ENCODE data around the gene EID2B. TPM values are rescaled to one million over a fixed set of nuclear protein-coding genes. Genes with fewer than 3 reads are reported as not detected.

The EID2B gene
- polyA plus RNA-seq, 2 of the 4 experiments (the other 2 are of a cell fraction) = 9.3 to 10.9 TPM

DNA sequence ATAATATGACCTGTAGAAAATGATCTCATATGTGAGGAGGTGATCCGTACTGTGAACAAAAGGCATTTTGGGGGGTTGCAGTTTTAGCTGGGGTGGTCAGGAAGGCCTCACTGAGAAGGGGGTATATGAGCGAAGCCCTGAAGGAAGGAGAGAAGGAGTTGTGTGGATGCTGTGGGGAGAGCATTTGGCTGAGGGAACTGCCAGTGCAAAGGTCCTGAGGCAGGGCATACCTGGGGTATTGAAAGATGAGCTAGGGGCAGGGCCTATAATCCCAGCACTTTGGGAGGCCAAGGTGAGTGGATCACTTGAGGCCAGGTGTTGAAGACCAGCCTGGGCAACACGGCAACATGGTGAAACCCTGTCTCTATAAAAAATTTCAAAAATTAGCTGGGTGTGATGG lies 15.2 kb downstream of the EID2B start (continued):
- TF ChIP-seq, protein P1, sequence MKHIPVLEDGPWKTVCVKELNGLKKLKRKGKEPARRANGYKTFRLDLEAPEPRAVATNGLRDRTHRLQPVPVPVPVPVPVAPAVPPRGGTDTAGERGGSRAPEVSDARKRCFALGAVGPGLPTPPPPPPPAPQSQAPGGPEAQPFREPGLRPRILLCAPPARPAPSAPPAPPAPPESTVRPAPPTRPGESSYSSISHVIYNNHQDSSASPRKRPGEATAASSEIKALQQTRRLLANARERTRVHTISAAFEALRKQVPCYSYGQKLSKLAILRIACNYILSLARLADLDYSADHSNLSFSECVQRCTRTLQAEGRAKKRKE (CRISPR knock-in tag; IDR thresholded peaks at IDR 0.05; ENCODE audit: low read depth) = no peak

DNA sequence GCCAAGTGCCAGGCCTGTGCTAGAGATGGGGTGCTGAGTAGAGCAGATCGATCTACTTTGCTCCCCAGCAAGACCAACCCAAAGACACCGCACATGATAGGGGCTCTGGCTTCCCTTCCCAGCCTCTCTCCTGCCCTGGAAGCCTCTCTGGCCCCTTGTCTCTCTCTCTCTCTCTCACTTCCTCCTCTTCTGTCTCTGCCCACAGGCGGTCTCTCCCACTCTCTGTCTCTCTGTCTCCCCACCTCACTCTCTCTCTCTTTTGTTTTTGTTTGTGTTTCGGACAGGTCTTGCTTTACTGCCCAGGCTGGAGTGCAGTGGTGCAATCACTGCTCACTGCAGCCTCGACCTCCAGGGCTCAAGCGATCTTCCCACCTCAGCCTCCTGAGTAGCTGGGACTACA lies 16.4 kb downstream of the EID2B start:
- no peaks in the 10 kb centered on the region for H3K9me3 ChIP-seq
- H3K4me3 ChIP-seq = no peak overlapping the region
- ATAC-seq (no peak), FAIRE-seq (no peak), DNase-seq (ENCODE audit: low read depth in 1 of 2, low spot score in 1 of 2) (no peak)
- TF ChIP-seq CHD4 (IDR thresholded peaks at IDR 0.05; ENCODE audit: borderline replicate concordance) (no peak), ESRRA (IDR thresholded peaks at IDR 0.05; ENCODE audit: borderline replicate concordance, low read length) (no peak), RFX5 (IDR thresholded peaks at IDR 0.05) (no peak), GATA3 (IDR thresholded peaks at IDR 0.05; ENCODE audit: borderline replicate concordance) (no peak), CEBPB (IDR thresholded peaks at IDR 0.05) (0 out of 4 replicates have a peak, but pooled peaks of 1 of the 2 experiments have one; percentile 1)
- H3K27ac ChIP-seq = no peak overlapping the region
- POLR2A ChIA-PET = interaction anchor here (2.7 kb wide), 1 partner anchor 81 kb away, joined by 11 read pairs; the partner anchor contains the start of gene RPS16
- CTCF ChIA-PET = interaction anchor here (0.7 to 17.0 kb wide), 6 partner anchors 10 to 104 kb away, joined by 3 to 257 read pairs (median 4); partner anchors contain the start of genes EID2B and PLEKHG2
- peaks cover 9% of the 10 kb centered on the region; the same call in 2 of the 3 replicates for H3K4me1 ChIP-seq
- H3K4me2 ChIP-seq = no peak overlapping the region
- 69% methylated on average over 6 of the region's 6 CpGs for WGBS (ENCODE audit: missing lambda C conversion rate)

DNA sequence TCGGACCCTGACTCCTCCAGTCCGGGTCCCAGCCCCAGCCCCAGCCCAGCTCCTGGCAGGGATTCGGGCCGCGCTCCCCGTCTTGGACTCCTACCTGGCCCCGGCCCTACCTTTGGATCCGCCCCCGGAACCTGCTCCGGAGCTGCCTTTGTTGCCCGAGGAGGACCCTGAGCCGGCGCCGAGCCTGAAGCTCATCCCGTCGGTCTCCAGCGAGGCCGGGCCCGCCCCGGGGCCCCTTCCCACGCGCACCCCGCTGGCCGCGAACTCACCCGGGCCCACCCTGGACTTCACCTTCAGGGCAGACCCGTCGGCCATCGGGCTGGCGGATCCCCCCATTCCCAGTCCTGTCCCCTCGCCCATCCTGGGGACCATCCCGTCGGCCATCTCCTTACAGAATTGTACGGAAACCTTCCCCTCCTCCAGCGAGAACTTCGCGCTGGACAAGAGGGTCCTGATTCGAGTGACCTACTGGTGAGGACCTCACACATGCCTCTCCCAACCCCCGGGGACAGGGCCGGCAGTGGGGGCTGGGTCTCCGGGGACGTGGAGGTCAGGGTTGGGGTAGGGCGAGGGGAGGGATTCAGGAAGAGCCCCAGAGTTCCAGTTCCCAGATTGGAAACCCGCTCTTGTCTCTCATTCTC lies 17.0 kb downstream of the EID2B start:
- CTCF ChIA-PET = interaction anchor here (1.1 to 17.0 kb wide), 8 partner anchors 10 to 156 kb away, joined by 3 to 257 read pairs (median 11); partner anchors contain the start of genes DLL3 and EID2B
- 47% methylated on average over 43 of the region's 44 CpGs for WGBS (ENCODE audit: missing lambda C conversion rate)
- Histone ChIP-seq H3K9me3 (no peaks in the 10 kb centered on the region), H3K4me3 (peak overlapping the region; percentile 42), H3K4me2 (peak overlapping the region; percentile 89), H3K27ac (peak overlapping the region in 1 of 2 experiments; percentile 66; a peak in 3 of 6 replicates), H3K4me1 (peaks cover 9% of the 10 kb centered on the region; the same call in 2 of the 3 replicates)
- POLR2A ChIA-PET = interaction anchor here (2.7 kb wide), 1 partner anchor 80 kb away, joined by 11 read pairs; the partner anchor contains the start of gene RPS16
- FAIRE-seq (no peak), DNase-seq (ENCODE audit: low read depth in 1 of 2, low spot score in 1 of 2) (no peak), ATAC-seq (peak; percentile 11 to 26; a peak in 4 of 6 replicates)
- TF ChIP-seq, protein P2, sequence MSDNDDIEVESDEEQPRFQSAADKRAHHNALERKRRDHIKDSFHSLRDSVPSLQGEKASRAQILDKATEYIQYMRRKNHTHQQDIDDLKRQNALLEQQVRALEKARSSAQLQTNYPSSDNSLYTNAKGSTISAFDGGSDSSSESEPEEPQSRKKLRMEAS (IDR thresholded peaks at IDR 0.05) = no peak
- TF ChIP-seq RFX5 (IDR thresholded peaks at IDR 0.05) = 0 out of 2 replicates have a peak, but pooled peaks have one; percentile 5

DNA sequence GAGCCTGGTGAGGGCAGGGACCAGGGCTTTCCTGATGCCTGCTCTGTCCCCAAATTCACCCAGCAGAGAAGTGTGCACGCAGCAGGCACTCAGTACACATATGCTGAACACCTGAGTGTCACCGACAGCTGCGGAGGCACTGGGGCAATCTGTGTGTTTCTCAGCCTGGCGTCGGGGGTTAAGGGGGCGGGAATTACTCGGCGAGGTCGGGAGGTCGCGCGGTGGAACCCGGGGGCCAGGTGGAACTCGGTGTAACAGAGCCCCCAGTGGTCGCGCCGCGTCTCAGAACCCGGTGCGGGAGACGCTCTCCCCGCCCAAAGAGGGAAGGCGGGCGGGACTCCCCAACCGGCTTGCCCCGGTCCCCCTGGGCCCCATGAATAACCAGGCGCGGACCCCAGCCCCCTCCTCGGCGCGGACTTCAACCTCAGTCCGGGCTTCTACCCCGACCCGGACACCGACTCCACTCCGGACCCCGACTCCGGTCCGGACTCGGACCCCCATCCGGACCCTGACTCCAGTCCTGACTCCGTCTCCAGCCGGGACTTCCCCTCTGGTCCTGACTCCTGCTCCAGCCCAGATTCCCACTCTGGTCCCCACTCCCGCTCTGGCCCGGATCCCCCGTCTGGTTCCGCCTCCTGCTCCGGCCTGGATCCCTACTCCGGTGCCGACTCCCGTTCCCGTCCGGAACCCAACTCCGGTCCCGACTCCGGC lies 17.7 kb downstream of the EID2B start, which contains the start of gene SELENOV:
Gene SELENOV (plus strand): TSS at position 300 of the 711 bp plus-strand sequence. CDS start 74 bp downstream, at position 374.
- TF ChIP-seq, protein P2 (IDR thresholded peaks at IDR 0.05) = 0 out of 2 replicates have a peak, but pooled peaks have one; percentile 8
- no peak for TF ChIP-seq JUN (IDR thresholded peaks at IDR 0.05)
- TF ChIP-seq, protein P3, sequence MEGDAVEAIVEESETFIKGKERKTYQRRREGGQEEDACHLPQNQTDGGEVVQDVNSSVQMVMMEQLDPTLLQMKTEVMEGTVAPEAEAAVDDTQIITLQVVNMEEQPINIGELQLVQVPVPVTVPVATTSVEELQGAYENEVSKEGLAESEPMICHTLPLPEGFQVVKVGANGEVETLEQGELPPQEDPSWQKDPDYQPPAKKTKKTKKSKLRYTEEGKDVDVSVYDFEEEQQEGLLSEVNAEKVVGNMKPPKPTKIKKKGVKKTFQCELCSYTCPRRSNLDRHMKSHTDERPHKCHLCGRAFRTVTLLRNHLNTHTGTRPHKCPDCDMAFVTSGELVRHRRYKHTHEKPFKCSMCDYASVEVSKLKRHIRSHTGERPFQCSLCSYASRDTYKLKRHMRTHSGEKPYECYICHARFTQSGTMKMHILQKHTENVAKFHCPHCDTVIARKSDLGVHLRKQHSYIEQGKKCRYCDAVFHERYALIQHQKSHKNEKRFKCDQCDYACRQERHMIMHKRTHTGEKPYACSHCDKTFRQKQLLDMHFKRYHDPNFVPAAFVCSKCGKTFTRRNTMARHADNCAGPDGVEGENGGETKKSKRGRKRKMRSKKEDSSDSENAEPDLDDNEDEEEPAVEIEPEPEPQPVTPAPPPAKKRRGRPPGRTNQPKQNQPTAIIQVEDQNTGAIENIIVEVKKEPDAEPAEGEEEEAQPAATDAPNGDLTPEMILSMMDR (IDR thresholded peaks at IDR 0.05) = 0 out of 3 replicates have a peak, but pooled peaks have one; percentile 6
- TF ChIP-seq RAD21 (conservative IDR thresholded peaks at IDR 0.05 in 1 of 2, IDR thresholded peaks at IDR 0.05 in 1 of 2) = 0 out of 5 replicates have a peak, but pooled peaks of 1 of the 2 experiments have one; percentile 10
- 0 out of 2 replicates have a peak, but pooled peaks have one; percentile 15 for TF ChIP-seq RFX5 (IDR thresholded peaks at IDR 0.05)
- TF ChIP-seq, protein P4, sequence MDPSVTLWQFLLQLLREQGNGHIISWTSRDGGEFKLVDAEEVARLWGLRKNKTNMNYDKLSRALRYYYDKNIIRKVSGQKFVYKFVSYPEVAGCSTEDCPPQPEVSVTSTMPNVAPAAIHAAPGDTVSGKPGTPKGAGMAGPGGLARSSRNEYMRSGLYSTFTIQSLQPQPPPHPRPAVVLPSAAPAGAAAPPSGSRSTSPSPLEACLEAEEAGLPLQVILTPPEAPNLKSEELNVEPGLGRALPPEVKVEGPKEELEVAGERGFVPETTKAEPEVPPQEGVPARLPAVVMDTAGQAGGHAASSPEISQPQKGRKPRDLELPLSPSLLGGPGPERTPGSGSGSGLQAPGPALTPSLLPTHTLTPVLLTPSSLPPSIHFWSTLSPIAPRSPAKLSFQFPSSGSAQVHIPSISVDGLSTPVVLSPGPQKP (IDR thresholded peaks at IDR 0.05; ENCODE audit: low read depth, low read length) = no peak
- peak; percentile 48 to 64 for ATAC-seq
- peak within 1 kb of the TSS; percentile 42 for H3K4me3 ChIP-seq
- H3K4me1 ChIP-seq = peaks cover 9% of the 10 kb centered on the region; the same call in 2 of the 3 replicates
- CTCF ChIA-PET = interaction anchor here (1.1 to 17.0 kb wide), 10 partner anchors 12 to 157 kb away, joined by 3 to 257 read pairs (median 8); partner anchors contain the start of genes DLL3 and EID2B
- peak within 1 kb of the TSS in 1 of 2 experiments; percentile 66; a peak in 3 of 6 replicates for H3K27ac ChIP-seq
- POLR2A ChIA-PET = interaction anchor here (0.8 to 2.7 kb wide), 2 partner anchors 68 to 79 kb away, joined by 4 to 11 read pairs; partner anchors contain the start of gene RPS16
- DNase-seq (ENCODE audit: low read depth in 1 of 2, low spot score in 1 of 2) = no peak
- FAIRE-seq = no peak
- no peaks in the 10 kb centered on the region for H3K9me3 ChIP-seq
- H3K4me2 ChIP-seq = peak within 1 kb of the TSS; percentile 89
- 20% methylated on average over 51 of the region's 56 CpGs for WGBS (ENCODE audit: missing lambda C conversion rate)
